Tibial artery (tissue), 4 donors: ENCODE data around the gene ASCC1.

Experiments
- DNase-seq, 2 donors: peaks; one replicate each; pipeline ENCODE4 v3.0.0-alpha.2; 2019
- H3K27ac ChIP-seq, 2 donors: fragments of 200-600 bp; sonication (generic) in 1 of 2; 1 replicate in 1 of 2; 2 replicates in 1 of 2; pipeline ENCODE4 v1.5.1; 2018 to 2019; ENCODE audit warnings: mild to moderate bottlenecking in 1 of 2
- H3K27me3 ChIP-seq, 2 donors: fragments of 200-600 bp; sonication (generic) in 1 of 2; one replicate each; pipeline versions ENCODE4 v1.5.1 to v1.6.0; 2016 to 2019
- H3K36me3 ChIP-seq, 3 donors: fragments of 200-600 bp; sonication (generic) in 2 of 3; one replicate each; pipeline ENCODE4 v1.5.1; 2016 to 2019; ENCODE audit warnings: mild to moderate bottlenecking in 2 of 3
- H3K4me1 ChIP-seq, 4 donors: fragments of 200-600 bp; sonication (generic) in 2 of 4; 1 replicate in 3 of 4; 2 replicates in 1 of 4; pipeline ENCODE4 v1.5.1; 2016 to 2019
- H3K4me3 ChIP-seq, 2 donors: fragments of 200-600 bp; sonication (generic) in 1 of 2; 1 replicate in 1 of 2; 2 replicates in 1 of 2; pipeline ENCODE4 v1.5.1; 2018 to 2019; ENCODE audit warnings: mild to moderate bottlenecking in 2 of 2
- H3K9me3 ChIP-seq, 3 donors: fragments of 200-600 bp; sonication (generic) in 1 of 3; one replicate each; pipeline ENCODE4 v1.5.1; 2016 to 2019
- CTCF ChIP-seq, 2 experiments: fragments of 200-600 bp in 1 of 2; fragments of 450-650 bp in 1 of 2; IDR thresholded peaks; one replicate each; pipeline ENCODE4 v1.5.1; 2017 to 2019; ENCODE audit warnings: antibody characterized with exemption in 2 of 2, mild to moderate bottlenecking in 1 of 2, moderate library complexity in 1 of 2
- intact Hi-C: fragments of 100-400 bp; cut with DNase I; formaldehyde crosslinking; loops from one replicate; pipeline ENCODE4 v1.15.0; 2023; ENCODE audit warnings: low total_unique reads

The ASCC1 gene

GRCh38 chr10:72092987-72093386, 123.1 kb downstream of the ASCC1 start:
- DNase-seq: no peak
- H3K36me3 ChIP-seq: peaks cover 16 to 43% (median 30%) of the 10 kb centered on the region in 3 donors
- H3K4me3 ChIP-seq: no peak overlapping the region
- peaks cover 0 to 21% of the 10 kb centered on the region in 2 donors for H3K27me3 ChIP-seq
- H3K9me3 ChIP-seq: no peaks in the 10 kb centered on the region
- H3K4me1 ChIP-seq: peaks cover 0 to 14% (median 6%) of the 10 kb centered on the region in 4 donors
- H3K27ac ChIP-seq: no peak overlapping the region
- intact Hi-C loops: no loop called here
- no peak for TF ChIP-seq CTCF (IDR thresholded peaks at IDR 0.05)

- H3K27ac ChIP-seq: no peak overlapping the region
- H3K4me3 ChIP-seq: no peak overlapping the region
- no peak for TF ChIP-seq CTCF (IDR thresholded peaks at IDR 0.05)
- no peaks in the 10 kb centered on the region for H3K9me3 ChIP-seq
- peaks cover 0 to 18% (median 12%) of the 10 kb centered on the region in 4 donors for H3K4me1 ChIP-seq
- peaks cover 3 to 27% of the 10 kb centered on the region in 2 donors for H3K27me3 ChIP-seq
- no peak for DNase-seq
- intact Hi-C loops: no loop called here
- peaks cover 16 to 41% (median 29%) of the 10 kb centered on the region in 3 donors for H3K36me3 ChIP-seq
Measured at GRCh38 chr10:72092171-72092924, 123.7 kb downstream of the ASCC1 start.

- H3K36me3 ChIP-seq: peaks cover 0 to 26% (median 15%) of the 10 kb centered on the region in 3 donors
- no peak for DNase-seq
- H3K27ac ChIP-seq: no peak overlapping the region
- no peaks in the 10 kb centered on the region for H3K9me3 ChIP-seq
- H3K27me3 ChIP-seq: peaks cover 3 to 36% of the 10 kb centered on the region in 2 donors
- H3K4me3 ChIP-seq: no peak overlapping the region
- peaks cover 0 to 24% (median 17%) of the 10 kb centered on the region in 4 donors for H3K4me1 ChIP-seq
- intact Hi-C loops: no loop called here
- no peak for TF ChIP-seq CTCF (IDR thresholded peaks at IDR 0.05)
Measured at GRCh38 chr10:72090326-72090725, 125.8 kb downstream of the ASCC1 start.

GRCh38 chr10:72089618-72090017, 126.5 kb downstream of the ASCC1 start:
- Histone ChIP-seq H3K4me1 (peaks cover 0 to 24% (median 17%) of the 10 kb centered on the region in 4 donors), H3K27me3 (peaks cover 3 to 36% of the 10 kb centered on the region in 2 donors), H3K36me3 (peaks cover 0 to 20% (median 15%) of the 10 kb centered on the region in 3 donors), H3K27ac (no peak overlapping the region), H3K4me3 (no peak overlapping the region), H3K9me3 (no peaks in the 10 kb centered on the region)
- no peak for TF ChIP-seq CTCF (IDR thresholded peaks at IDR 0.05)
- DNase-seq: no peak
- intact Hi-C loops: no loop called here

- peaks cover 0 to 24% (median 17%) of the 10 kb centered on the region in 4 donors for H3K4me1 ChIP-seq
- H3K27ac ChIP-seq: no peak overlapping the region
- peaks cover 0 to 14% (median 12%) of the 10 kb centered on the region in 3 donors for H3K36me3 ChIP-seq
- intact Hi-C loops: no loop called here
- H3K9me3 ChIP-seq: no peaks in the 10 kb centered on the region
- TF ChIP-seq CTCF (IDR thresholded peaks at IDR 0.05): no peak
- H3K27me3 ChIP-seq: peaks cover 3 to 36% of the 10 kb centered on the region in 2 donors
- H3K4me3 ChIP-seq: no peak overlapping the region
- DNase-seq: no peak
Measured at GRCh38 chr10:72088889-72089575, 127.0 kb downstream of the ASCC1 start.
